Tibial nerve (tissue), 4 donors: Measurements from ENCODE around the gene ICE2.

Source experiments
- CTCF ChIP-seq, 5 experiments: fragments of 200-600 bp in 3 of 5; fragments of 450-650 bp in 2 of 5; sonication (generic) in 3 of 5; IDR thresholded peaks; one replicate each; pipeline ENCODE4 v1.5.1; 2016 to 2019; ENCODE audit warnings: antibody characterized with exemption in 5 of 5, mild to moderate bottlenecking in 3 of 5, moderate library complexity in 2 of 5
- EP300 ChIP-seq, 2 donors: sonication (generic); formaldehyde crosslinking; IDR thresholded peaks; one replicate each; pipeline ENCODE4 v1.6.1; 2017; ENCODE audit warnings: antibody characterized with exemption in 2 of 2, mild to moderate bottlenecking in 1 of 2
- POLR2A ChIP-seq, 2 donors: fragments of 450-650 bp; IDR thresholded peaks; one replicate each; pipeline ENCODE4 v1.6.1; 2017; ENCODE audit warnings: antibody characterized with exemption in 2 of 2, mild to moderate bottlenecking in 2 of 2, moderate library complexity in 2 of 2

- TF ChIP-seq CTCF (IDR thresholded peaks at IDR 0.05): no peak
- no peak for TF ChIP-seq POLR2A (IDR thresholded peaks at IDR 0.05)
- TF ChIP-seq EP300 (IDR thresholded peaks at IDR 0.05): no peak
Observed at GRCh38 chr15:60477164-60477563, 1.8 kb downstream of the ICE2 start.
